HFF-Myc (cell line): ENCODE results near the gene NPHS1.

ENCODE experiments used
- DNase-seq: peaks from one replicate; pipeline ENCODE4 v3.0.0-alpha.2; 2011; ENCODE audit warnings: low read depth; ENCODE audit errors: extremely low read depth
- H3K4me3 ChIP-seq: replicated peaks from 2 replicates; pipeline ENCODE4 v1.5.1; 2011; ENCODE audit warnings: low read depth, mild to moderate bottlenecking, control low read depth, low read length
- CTCF ChIP-seq: IDR thresholded peaks from 2 replicates; pipeline ENCODE4 v1.5.1; 2012; ENCODE audit warnings: mild to moderate bottlenecking, low read depth, low read length, control low read depth; ENCODE audit errors: missing control alignments

Gene NPHS1

GRCh38 chr19:35813043-35813890 is 39.0 kb downstream of the NPHS1 start:
- TF ChIP-seq CTCF = no peak
- H3K4me3 ChIP-seq = no peak overlapping the region
- DNase-seq = no peak

GRCh38 chr19:35812220-35813042 is 39.9 kb downstream of the NPHS1 start, which contains the start of gene PRODH2:
PRODH2 (minus strand) TSS chr19:35812845; CDS start chr19:35812805, 40 bp downstream.
- TF ChIP-seq CTCF = no peak
- H3K4me3 ChIP-seq = no peak within 1 kb of the TSS
- DNase-seq = no peak

GRCh38 chr19:35811317-35812219 is 40.7 kb downstream of the NPHS1 start:
- DNase-seq = no peak
- no peak overlapping the region for H3K4me3 ChIP-seq
- TF ChIP-seq CTCF = no peak

GRCh38 chr19:35807633-35808032 is 44.7 kb downstream of the NPHS1 start:
- DNase-seq = no peak
- no peak for TF ChIP-seq CTCF
- H3K4me3 ChIP-seq = no peak overlapping the region

- TF ChIP-seq CTCF = no peak
- no peak overlapping the region for H3K4me3 ChIP-seq
- DNase-seq = no peak
Observed at GRCh38 chr19:35806597-35806996, 45.7 kb downstream of the NPHS1 start.

- DNase-seq = no peak
- no peak for TF ChIP-seq CTCF
- no peak overlapping the region for H3K4me3 ChIP-seq
Observed at GRCh38 chr19:35805526-35806102, 46.7 kb downstream of the NPHS1 start.
